Inferior parietal cortex (tissue), 1 donor: ENCODE results near the gene C17orf107.

Source experiments
- DNase-seq: peaks from one replicate; pipeline ENCODE4 v3.0.0-alpha.2; 2016; ENCODE audit errors: extremely low spot score

The C17orf107 gene

GRCh38 chr17:4948166-4948930 lies 49.0 kb downstream of the C17orf107 start, which contains the start of gene PFN1:
PFN1 (minus strand) TSS chr17:4948530; CDS start chr17:4948394, 136 bp downstream.
- peak; percentile 78 for DNase-seq

GRCh38 chr17:4948931-4949320 lies 49.6 kb downstream of the C17orf107 start:
- DNase-seq: no peak

- DNase-seq: peak; percentile 39
Observed at GRCh38 chr17:4949321-4950074, 50.2 kb downstream of the C17orf107 start.

GRCh38 chr17:4950075-4950745 lies 50.9 kb downstream of the C17orf107 start:
- DNase-seq: no peak

GRCh38 chr17:4950746-4951204 lies 51.4 kb downstream of the C17orf107 start, which contains the start of gene ENO3:
ENO3 (plus strand) TSS chr17:4951119; CDS start chr17:4951830, 711 bp downstream.
- no peak for DNase-seq

- DNase-seq: no peak
Observed at GRCh38 chr17:4951486-4951885, 52.1 kb downstream of the C17orf107 start.
